Subcutaneous abdominal adipose tissue (tissue), 5 donors: ENCODE data around the gene ANGPT4.
"Not testable (repeated sequence)": the region's sequence is repeated elsewhere in the genome, so short reads cannot be mapped to it uniquely, and the experiment has no call there.

Source experiments
- H3K27ac ChIP-seq: one replicate; pipeline ENCODE4 v1.7.0; 2013; ENCODE audit warnings: low read depth, mild to moderate bottlenecking, inconsistent platforms, low read length, moderate library complexity
- H3K27me3 ChIP-seq, 5 donors: one replicate each; pipeline ENCODE4 v1.7.0; 2013; ENCODE audit warnings: low read length in 5 of 5, inconsistent platforms in 1 of 5; ENCODE audit not compliant: control insufficient read depth in 5 of 5, insufficient read depth in 4 of 5
- H3K36me3 ChIP-seq, 5 donors: one replicate each; pipeline ENCODE4 v1.7.0; 2013; ENCODE audit warnings: low read length in 5 of 5; ENCODE audit not compliant: control insufficient read depth in 5 of 5, insufficient read depth in 5 of 5
- H3K4me1 ChIP-seq, 5 donors: one replicate each; pipeline ENCODE4 v1.7.0; 2013; ENCODE audit warnings: low read length in 5 of 5, mild to moderate bottlenecking in 3 of 5, moderate library complexity in 1 of 5; ENCODE audit not compliant: control insufficient read depth in 5 of 5, insufficient read depth in 5 of 5
- H3K4me3 ChIP-seq, 5 donors: one replicate each; pipeline ENCODE4 v1.7.0; 2013; ENCODE audit warnings: low read length in 5 of 5, low read depth in 1 of 5
- H3K9ac ChIP-seq, 5 donors: one replicate each; pipeline ENCODE4 v1.7.0; 2013; ENCODE audit warnings: low read length in 5 of 5, mild to moderate bottlenecking in 4 of 5, moderate library complexity in 3 of 5
- H3K9me3 ChIP-seq, 5 donors: one replicate each; pipeline ENCODE4 v1.7.0; 2013; ENCODE audit warnings: low read length in 5 of 5; ENCODE audit not compliant: control insufficient read depth in 5 of 5
- donor health status: healthy.
- donor health status: healthy.
- donor health status: healthy.
- donor health status: healthy.
- donor health status: healthy.

ANGPT4 gene

DNA sequence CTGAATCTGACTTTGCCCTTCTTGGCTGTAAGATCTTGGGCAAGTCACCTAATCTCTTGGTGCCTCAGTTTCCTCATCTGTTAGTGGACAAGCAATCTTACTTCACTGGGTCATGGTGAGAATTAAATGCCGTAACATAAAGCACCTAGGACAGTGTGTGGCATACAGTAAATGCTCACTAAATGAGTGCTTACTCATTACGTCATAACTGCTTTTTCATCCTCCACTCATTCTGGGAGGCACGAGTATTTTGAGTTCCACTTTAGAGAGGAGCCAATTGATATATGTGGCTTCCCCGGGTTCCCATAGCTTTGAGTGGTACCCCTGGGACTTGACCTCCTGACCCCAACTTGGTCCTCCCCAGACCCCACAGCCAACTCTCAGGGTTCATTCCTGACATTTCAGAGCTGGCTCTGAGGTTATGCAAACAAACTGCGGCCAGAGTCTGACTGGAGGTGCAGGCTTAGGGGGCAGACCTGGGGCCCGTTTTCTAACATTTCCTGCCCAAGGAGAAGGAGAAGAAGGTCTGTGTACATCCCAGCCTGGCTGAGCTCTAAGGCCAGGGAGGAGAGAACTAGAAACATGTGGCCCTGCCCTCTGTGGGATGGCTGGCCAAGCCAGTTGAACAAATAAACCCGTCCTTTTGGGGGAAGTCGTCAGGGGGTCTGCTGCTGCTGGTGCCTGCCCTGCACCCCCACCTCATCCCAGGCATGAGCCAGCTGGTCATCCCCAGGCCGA is 5.8 kb downstream of the ANGPT4 start:
- Histone ChIP-seq H3K9me3 (no peaks in the 10 kb centered on the region), H3K9ac (peak overlapping the region in 1 of 5 donors; percentile 6), H3K4me1 (peaks cover 3 to 61% (median 38%) of the 10 kb centered on the region in 5 donors), H3K27ac (peak overlapping the region; percentile 41), H3K27me3 (no peaks in the 10 kb centered on the region), H3K36me3 (no peaks in the 10 kb centered on the region), H3K4me3 (peak overlapping the region in 1 of 5 donors; percentile 11)

DNA sequence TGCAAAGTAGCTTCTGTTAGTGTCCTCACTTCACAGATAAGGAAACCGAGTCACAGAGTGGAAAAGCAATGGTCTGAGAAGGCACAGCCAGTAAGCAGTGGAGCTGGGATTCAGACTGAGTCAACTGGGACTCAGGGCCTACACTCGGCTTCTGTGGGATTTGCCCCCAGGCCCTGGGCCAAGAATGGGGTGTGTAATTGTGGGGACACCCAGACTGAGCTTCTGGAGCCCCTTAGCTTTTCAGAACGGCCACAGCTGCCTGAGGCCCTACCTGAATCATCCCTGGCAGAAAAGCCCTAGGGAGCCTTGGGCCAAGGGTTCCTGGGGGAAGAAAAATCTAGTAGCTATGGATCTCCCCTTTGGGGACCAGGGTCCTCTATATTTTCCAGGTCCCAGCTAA is 6.5 kb downstream of the ANGPT4 start:
- no peak overlapping the region for H3K9ac ChIP-seq
- H3K9me3 ChIP-seq = no peaks in the 10 kb centered on the region
- peaks cover 3 to 58% (median 39%) of the 10 kb centered on the region in 5 donors for H3K4me1 ChIP-seq
- H3K27me3 ChIP-seq = no peaks in the 10 kb centered on the region
- H3K36me3 ChIP-seq = no peaks in the 10 kb centered on the region
- no peak overlapping the region for H3K4me3 ChIP-seq
- no peak overlapping the region for H3K27ac ChIP-seq

DNA sequence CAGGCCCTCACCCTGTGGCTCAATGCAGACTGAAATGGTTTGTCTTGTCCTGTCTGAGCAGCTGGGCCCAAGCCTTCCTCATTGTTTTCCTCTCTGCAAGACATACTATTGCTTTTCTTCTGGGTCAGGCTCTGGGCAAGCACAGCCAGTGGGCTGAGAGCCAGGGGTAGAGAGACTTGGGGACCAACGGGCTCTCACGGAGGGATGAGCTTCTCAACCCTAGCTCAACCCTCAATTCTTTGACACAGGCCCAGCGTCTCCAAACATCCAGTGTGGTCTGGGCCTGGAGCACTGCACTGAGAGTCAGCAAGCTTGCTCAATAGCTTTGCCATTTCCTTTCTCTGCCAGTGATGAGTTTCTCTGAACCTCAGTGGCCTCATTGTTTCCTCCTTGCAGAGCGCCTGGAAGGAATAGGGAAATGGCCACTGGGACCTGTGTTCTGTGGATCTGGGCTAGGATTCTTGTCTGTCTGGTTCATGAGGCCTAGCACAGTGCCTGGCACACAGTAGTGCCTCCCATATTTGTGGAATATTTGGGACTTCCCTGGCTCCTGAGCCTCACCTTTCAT is 9.3 kb downstream of the ANGPT4 start:
- Histone ChIP-seq H3K9me3 (no peaks in the 10 kb centered on the region), H3K4me1 (peaks cover 3 to 48% (median 42%) of the 10 kb centered on the region in 5 donors), H3K27me3 (no peaks in the 10 kb centered on the region), H3K9ac (no peak overlapping the region), H3K36me3 (no peaks in the 10 kb centered on the region), H3K4me3 (no peak overlapping the region), H3K27ac (no peak overlapping the region)

DNA sequence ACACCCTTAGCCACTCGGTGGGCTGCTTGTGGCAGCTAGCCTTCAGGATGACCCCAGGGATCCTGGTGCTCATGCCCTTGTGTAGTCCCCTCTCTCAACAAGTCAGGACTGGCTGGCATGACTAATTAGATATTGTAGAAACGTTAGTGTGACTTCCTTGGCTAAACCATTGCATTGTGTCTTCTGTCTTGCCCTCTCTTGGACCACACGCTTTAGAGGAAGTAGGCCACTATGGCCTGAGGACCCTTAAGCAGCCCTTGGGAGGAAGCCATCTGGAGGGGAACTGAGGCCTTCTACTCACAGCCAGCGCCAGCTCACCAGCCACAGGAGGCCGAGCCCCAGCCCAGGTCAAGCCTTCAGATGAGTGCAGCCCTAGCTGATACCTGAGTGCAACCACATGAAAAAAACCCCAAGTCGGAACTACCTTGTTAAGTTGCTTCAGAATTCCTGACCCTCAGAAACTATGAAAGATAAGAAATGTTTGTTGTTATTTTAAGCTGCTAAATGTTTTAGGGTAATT is 10.1 kb downstream of the ANGPT4 start:
- no peak overlapping the region for H3K9ac ChIP-seq
- no peaks in the 10 kb centered on the region for H3K27me3 ChIP-seq
- H3K36me3 ChIP-seq = no peaks in the 10 kb centered on the region
- H3K4me3 ChIP-seq = no peak overlapping the region
- H3K27ac ChIP-seq = peak overlapping the region; percentile 3
- peaks cover 0 to 41% (median 35%) of the 10 kb centered on the region in 5 donors for H3K4me1 ChIP-seq
- H3K9me3 ChIP-seq = no peaks in the 10 kb centered on the region

DNA sequence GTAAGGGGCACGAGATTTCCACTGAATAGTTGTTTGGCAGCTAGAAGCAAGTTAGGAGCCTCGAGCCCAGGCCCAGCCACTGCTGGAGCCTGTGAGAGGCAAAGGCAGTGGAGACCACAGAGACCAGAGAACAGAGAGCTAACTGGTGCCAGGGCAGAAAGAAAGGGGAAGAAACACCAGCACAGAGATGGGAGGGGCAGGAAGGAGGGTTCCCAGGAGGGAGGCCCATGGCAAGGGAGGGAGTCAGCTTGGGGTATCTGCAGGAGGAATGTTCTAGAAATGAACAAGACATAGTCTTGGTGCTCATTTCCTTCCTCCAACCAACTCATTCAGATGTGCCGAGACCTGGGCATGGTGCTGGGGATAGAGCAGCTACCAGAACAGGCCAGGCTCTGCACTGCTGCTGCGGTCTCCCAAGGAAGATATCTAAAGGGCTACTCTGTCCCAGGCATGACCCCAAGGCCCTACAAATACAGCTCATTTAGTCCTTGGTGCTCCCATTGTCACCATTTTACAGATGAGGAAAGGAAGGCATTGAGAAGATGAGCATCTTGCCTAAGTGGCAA is 10.7 kb downstream of the ANGPT4 start:
- Histone ChIP-seq H3K9ac (no peak overlapping the region), H3K9me3 (no peaks in the 10 kb centered on the region), H3K27ac (peak overlapping the region; percentile 3), H3K36me3 (no peaks in the 10 kb centered on the region), H3K4me1 (peaks cover 0 to 36% (median 29%) of the 10 kb centered on the region in 5 donors), H3K4me3 (no peak overlapping the region), H3K27me3 (no peaks in the 10 kb centered on the region)

DNA sequence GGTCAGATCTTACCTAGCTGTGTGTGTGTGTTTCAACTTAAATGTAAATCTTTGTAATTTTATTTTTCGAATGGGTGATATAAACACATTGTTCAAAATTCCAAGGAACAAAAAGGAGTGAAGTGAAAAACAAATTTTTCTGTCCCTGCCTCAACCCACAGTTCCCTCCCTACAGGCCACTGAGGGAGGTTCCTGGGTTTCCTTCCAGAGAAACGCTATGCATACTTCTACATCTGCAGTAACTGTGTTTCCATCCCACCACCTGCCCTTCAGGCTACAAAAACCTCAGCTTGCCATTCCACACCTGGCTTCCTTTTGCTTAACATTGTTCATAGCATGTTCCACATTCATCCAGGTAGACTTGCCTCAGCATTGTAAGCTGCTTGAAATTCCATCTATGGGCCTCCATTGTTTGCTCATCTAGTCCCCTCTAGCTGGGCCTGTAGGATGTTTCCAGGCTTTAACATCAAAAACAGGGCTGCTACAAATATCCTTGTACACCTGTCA is 12.0 kb downstream of the ANGPT4 start:
- Histone ChIP-seq H3K4me3 (no peak overlapping the region), H3K27ac (no peak overlapping the region), H3K27me3 (no peaks in the 10 kb centered on the region), H3K9me3 (no peaks in the 10 kb centered on the region), H3K36me3 (no peaks in the 10 kb centered on the region), H3K4me1 (peaks cover 0 to 32% (median 24%) of the 10 kb centered on the region in 5 donors), H3K9ac (no peak overlapping the region)

DNA sequence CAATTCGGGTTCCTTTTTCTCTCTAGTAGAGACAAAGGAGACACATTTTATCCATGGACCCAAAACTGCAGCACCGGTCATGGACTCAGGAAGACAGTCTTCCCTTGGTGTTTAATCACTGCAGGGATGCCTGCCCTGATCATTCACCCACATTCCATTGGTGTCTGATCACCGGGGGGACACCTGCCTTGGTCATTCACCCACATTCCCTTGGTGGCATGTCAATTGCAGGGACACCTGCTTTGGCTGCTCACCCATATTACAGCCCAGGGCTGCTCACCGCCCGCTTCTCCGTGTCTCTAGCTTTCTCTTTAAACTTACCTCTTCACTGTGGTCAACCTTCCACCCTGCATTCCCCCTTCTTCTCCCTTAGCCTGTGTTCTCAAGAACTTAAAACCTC is 18.7 kb downstream of the ANGPT4 start:
- H3K27ac ChIP-seq, H3K4me1 ChIP-seq: not testable (repeated sequence)

DNA sequence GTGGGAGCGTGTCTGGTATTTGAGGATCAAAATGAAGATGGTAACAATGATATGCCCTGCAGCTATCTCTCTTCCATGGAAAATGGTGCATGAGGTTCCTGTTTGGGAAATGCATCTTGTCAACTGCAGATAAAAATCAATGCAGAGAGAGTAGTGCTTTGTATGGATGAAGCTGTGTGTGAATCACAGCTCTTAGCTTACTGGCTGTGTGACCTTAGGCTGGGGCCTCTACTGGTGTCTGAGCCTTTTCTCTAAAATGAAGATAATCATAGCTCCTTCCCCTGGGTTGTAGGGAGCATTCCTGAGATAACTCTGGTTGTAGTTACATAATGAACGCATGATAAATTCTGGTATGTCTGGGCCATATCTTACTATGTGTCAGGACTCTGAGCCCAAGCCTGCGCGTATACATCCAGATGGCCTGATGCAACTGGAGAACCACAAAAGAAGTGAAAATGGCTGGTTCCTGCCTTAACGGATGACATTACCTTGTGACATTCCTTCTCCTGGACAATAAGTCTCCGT is 19.6 kb downstream of the ANGPT4 start:
- Histone ChIP-seq H3K36me3 (no peaks in the 10 kb centered on the region), H3K27ac (no peak overlapping the region), H3K9ac (no peak overlapping the region), H3K27me3 (peaks cover 0 to under 1% (median 0%) of the 10 kb centered on the region in 5 donors), H3K4me1 (peaks cover 2 to 4% (median 3%) of the 10 kb centered on the region in 5 donors), H3K9me3 (no peaks in the 10 kb centered on the region), H3K4me3 (no peak overlapping the region)

More for the DNA sequence above, 18.7 kb downstream of the ANGPT4 start:
- H3K9me3 ChIP-seq, H3K36me3 ChIP-seq, H3K27me3 ChIP-seq, H3K9ac ChIP-seq, H3K4me3 ChIP-seq: not testable (repeated sequence)

DNA sequence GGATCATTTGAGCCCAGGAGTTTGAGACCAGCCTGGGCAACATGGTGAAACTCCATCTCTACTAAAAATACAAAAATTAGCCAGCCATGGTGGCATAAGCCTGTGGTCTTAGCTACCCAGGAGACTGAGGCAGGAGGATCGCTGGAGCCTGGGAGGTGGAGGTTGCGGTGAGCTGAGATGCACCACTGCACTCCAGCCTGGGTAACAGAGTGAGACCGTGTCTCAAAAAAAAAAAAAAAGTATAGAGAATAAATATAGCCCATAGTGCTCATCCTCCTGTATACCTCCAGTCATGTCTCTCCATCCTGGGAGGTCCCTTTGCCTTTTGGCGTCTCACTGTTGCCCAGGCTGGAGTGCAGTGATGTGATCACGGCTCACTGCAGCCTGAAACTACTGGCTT is 23.8 kb downstream of the ANGPT4 start:
- not testable (repeated sequence) for H3K9me3 ChIP-seq, H3K27me3 ChIP-seq, H3K27ac ChIP-seq, H3K9ac ChIP-seq, H3K36me3 ChIP-seq, H3K4me3 ChIP-seq
- H3K4me1 ChIP-seq = peaks cover 3 to 21% (median 19%) of the 10 kb centered on the region in 5 donors

DNA sequence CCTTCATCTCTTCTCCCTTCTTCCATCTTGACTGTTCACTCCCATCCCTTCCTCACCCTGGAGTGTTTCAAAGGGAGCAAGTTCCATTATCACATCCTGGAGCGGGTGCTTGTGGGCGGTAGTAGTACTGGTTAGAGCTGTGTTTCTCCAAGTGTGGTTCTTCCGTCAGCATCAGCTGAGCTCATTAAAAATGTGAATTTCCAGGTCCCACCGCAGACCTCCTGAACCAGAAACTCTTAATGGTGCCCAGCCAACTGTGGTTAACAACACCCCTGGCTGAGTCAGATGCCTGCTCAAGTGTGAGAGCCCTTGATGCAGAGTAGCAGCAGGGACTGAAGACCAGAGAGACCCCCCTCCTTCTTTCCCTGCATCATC is 24.4 kb downstream of the ANGPT4 start:
- H3K27ac ChIP-seq = no peak overlapping the region
- peak overlapping the region in 1 of 5 donors; percentile 24 for H3K4me3 ChIP-seq
- H3K27me3 ChIP-seq = peaks cover 0 to 3% (median 0%) of the 10 kb centered on the region in 5 donors
- H3K9me3 ChIP-seq = no peaks in the 10 kb centered on the region
- H3K4me1 ChIP-seq = peaks cover 3 to 21% (median 19%) of the 10 kb centered on the region in 5 donors
- no peak overlapping the region for H3K9ac ChIP-seq
- no peaks in the 10 kb centered on the region for H3K36me3 ChIP-seq
